ENCODE results near the gene CSH2.

CSH2 gene

GRCh38 chr17:63828936-63829335 is 44.5 kb downstream of the CSH2 start:
- TF ChIP-seq POLR2AphosphoS5 (IDR thresholded peaks at IDR 0.05; ENCODE audit: low read depth, low read length) (no peak), TAF1 (IDR thresholded peaks at IDR 0.05; ENCODE audit: borderline replicate concordance, insufficient read depth, low read length) (no peak), SIN3A (IDR thresholded peaks at IDR 0.05; ENCODE audit: borderline replicate concordance, insufficient read depth, low read length) (no peak), FOXP2 (optimal IDR thresholded peaks at IDR 0.05; ENCODE audit: borderline replicate concordance, extremely low read depth, extremely low read length, insufficient read depth) (no peak), REST (IDR thresholded peaks at IDR 0.05; ENCODE audit: insufficient read depth in 1 of 2, low read depth in 2 of 2, low read length in 2 of 2) (no peak)

GRCh38 chr17:63827801-63828221 is 45.7 kb downstream of the CSH2 start:
- TF ChIP-seq POLR2AphosphoS5 (IDR thresholded peaks at IDR 0.05; ENCODE audit: low read depth, low read length) (no peak), FOXP2 (optimal IDR thresholded peaks at IDR 0.05; ENCODE audit: borderline replicate concordance, extremely low read depth, extremely low read length, insufficient read depth) (no peak), REST (IDR thresholded peaks at IDR 0.05; ENCODE audit: insufficient read depth in 1 of 2, low read depth in 2 of 2, low read length in 2 of 2) (no peak), SIN3A (IDR thresholded peaks at IDR 0.05; ENCODE audit: borderline replicate concordance, insufficient read depth, low read length) (no peak), TAF1 (IDR thresholded peaks at IDR 0.05; ENCODE audit: borderline replicate concordance, insufficient read depth, low read length) (no peak)

GRCh38 chr17:63827002-63827800 is 46.3 kb downstream of the CSH2 start, which contains the start of the genes FTSJ3 and PSMC5:
Gene FTSJ3, minus strand, starts transcription at chr17:63827663. Its CDS starts 761 bp downstream, at chr17:63826902.
Gene PSMC5, plus strand, starts transcription at chr17:63827431. Its CDS starts 60 bp downstream, at chr17:63827491.
- TF ChIP-seq REST (IDR thresholded peaks at IDR 0.05; ENCODE audit: insufficient read depth in 1 of 2, low read depth in 2 of 2, low read length in 2 of 2) (no peak), TAF1 (IDR thresholded peaks at IDR 0.05; ENCODE audit: borderline replicate concordance, insufficient read depth, low read length) (peak; percentile 97), POLR2AphosphoS5 (IDR thresholded peaks at IDR 0.05; ENCODE audit: low read depth, low read length) (peak; percentile 85), FOXP2 (optimal IDR thresholded peaks at IDR 0.05; ENCODE audit: borderline replicate concordance, extremely low read depth, extremely low read length, insufficient read depth) (peak; percentile 67), SIN3A (IDR thresholded peaks at IDR 0.05; ENCODE audit: borderline replicate concordance, insufficient read depth, low read length) (0 out of 2 replicates have a peak, but pooled peaks have one; percentile 2)

DNA sequence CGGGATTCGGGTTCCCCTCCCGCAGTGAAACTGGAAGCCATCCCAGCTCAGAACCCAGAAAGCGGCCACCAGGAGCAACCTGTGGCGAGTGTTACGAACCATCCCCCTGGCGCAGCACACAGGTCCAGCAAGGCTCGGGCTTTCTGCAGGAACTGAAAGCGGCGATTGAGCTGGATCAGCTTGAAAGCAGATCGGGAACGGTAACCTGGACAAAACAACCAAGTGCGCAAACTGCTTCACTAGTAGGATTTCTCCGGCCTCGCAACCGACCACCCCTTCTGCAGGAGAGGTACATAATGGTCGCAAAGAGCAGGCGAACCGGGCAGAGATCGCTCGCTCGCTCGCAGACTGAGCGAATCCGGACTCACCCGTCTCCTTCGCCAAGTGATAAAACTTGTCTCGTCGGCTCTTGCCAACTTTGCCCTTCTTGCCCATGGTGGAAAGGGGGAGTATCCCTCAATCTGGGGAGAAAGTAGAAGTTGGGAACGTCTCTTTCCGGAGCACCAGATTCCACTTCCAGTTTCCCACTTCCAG is 46.9 kb downstream of the CSH2 start:
- TF ChIP-seq SIN3A (IDR thresholded peaks at IDR 0.05; ENCODE audit: borderline replicate concordance, insufficient read depth, low read length) (0 out of 2 replicates have a peak, but pooled peaks have one; percentile 55), FOXP2 (optimal IDR thresholded peaks at IDR 0.05; ENCODE audit: borderline replicate concordance, extremely low read depth, extremely low read length, insufficient read depth) (no peak), REST (IDR thresholded peaks at IDR 0.05; ENCODE audit: insufficient read depth in 1 of 2, low read depth in 2 of 2, low read length in 2 of 2) (peak in 1 of 2 experiments; percentile 61; a peak in 2 of 4 replicates)
